IPS-11a (cell line): ENCODE results near the gene ZNF519.
"Not testable (repeated sequence)": the region's sequence is repeated elsewhere in the genome, so short reads cannot be mapped to it uniquely, and the experiment has no call there.

Experiments
- H3K4me3 ChIP-seq: one replicate; pipeline ENCODE4 v1.5.1; 2013; ENCODE audit warnings: low read depth, low read length, control low read depth

Gene ZNF519

GRCh38 chr18:14147935-14148865 lies 16.0 kb upstream of the ZNF519 start:
- H3K4me3 ChIP-seq, result not testable (repeated sequence)

- not testable (repeated sequence) for H3K4me3 ChIP-seq
These were observed 14.5 kb upstream of the ZNF519 start for GRCh38 chr18:14146771-14147170.

- not testable (repeated sequence) for H3K4me3 ChIP-seq
These were observed 13.5 kb upstream of the ZNF519 start for GRCh38 chr18:14145581-14146338.

GRCh38 chr18:14145021-14145420 lies 12.8 kb upstream of the ZNF519 start:
- H3K4me3 ChIP-seq, result not testable (repeated sequence)

- H3K4me3 ChIP-seq, result no peak overlapping the region
These were observed 12.3 kb upstream of the ZNF519 start for GRCh38 chr18:14144628-14144895.

GRCh38 chr18:14143871-14144627 lies 11.8 kb upstream of the ZNF519 start:
- H3K4me3 ChIP-seq, result not testable (repeated sequence)

GRCh38 chr18:14143396-14143795 lies 11.2 kb upstream of the ZNF519 start:
- not testable (repeated sequence) for H3K4me3 ChIP-seq

- not testable (repeated sequence) for H3K4me3 ChIP-seq
These were observed 9.9 kb upstream of the ZNF519 start for GRCh38 chr18:14142177-14142576.

GRCh38 chr18:14139583-14139982 lies 7.3 kb upstream of the ZNF519 start:
- H3K4me3 ChIP-seq, result not testable (repeated sequence)

- not testable (repeated sequence) for H3K4me3 ChIP-seq
These were observed 5.7 kb upstream of the ZNF519 start for GRCh38 chr18:14137971-14138370.

GRCh38 chr18:14131696-14132270 lies 452 bp downstream of the ZNF519 start:
- peak overlapping the region; percentile 67 for H3K4me3 ChIP-seq

GRCh38 chr18:14130804-14131203 lies 1.4 kb downstream of the ZNF519 start:
- H3K4me3 ChIP-seq, result peak overlapping the region; percentile 67

- H3K4me3 ChIP-seq, result no peak overlapping the region
These were observed 7.5 kb downstream of the ZNF519 start for GRCh38 chr18:14124689-14125088.

- no peak overlapping the region for H3K4me3 ChIP-seq
These were observed 10.1 kb downstream of the ZNF519 start for GRCh38 chr18:14122097-14122496.

GRCh38 chr18:14120926-14121325 lies 11.3 kb downstream of the ZNF519 start:
- no peak overlapping the region for H3K4me3 ChIP-seq

GRCh38 chr18:14117606-14118005 lies 14.6 kb downstream of the ZNF519 start:
- H3K4me3 ChIP-seq, result no peak overlapping the region

- no peak overlapping the region for H3K4me3 ChIP-seq
These were observed 25.3 kb downstream of the ZNF519 start for GRCh38 chr18:14106906-14107305.

- H3K4me3 ChIP-seq, result no peak overlapping the region
These were observed 27.1 kb downstream of the ZNF519 start for GRCh38 chr18:14104906-14105748.

- H3K4me3 ChIP-seq, result no peak overlapping the region
These were observed 28.0 kb downstream of the ZNF519 start for GRCh38 chr18:14104201-14104600.
